ENCODE measurements around the gene MAN1A1.

- no peak for TF ChIP-seq YY1 (IDR thresholded peaks at IDR 0.05; ENCODE audit: low read depth)
- TF ChIP-seq RAD21 (IDR thresholded peaks at IDR 0.05; ENCODE audit: low read depth): no peak
- no peak for TF ChIP-seq EP300 (IDR thresholded peaks at IDR 0.05; ENCODE audit: borderline replicate concordance)
- TF ChIP-seq MAX (IDR thresholded peaks at IDR 0.05): no peak
- TF ChIP-seq EGR1 (IDR thresholded peaks at IDR 0.05): no peak
- no peak for TF ChIP-seq TCF12 (IDR thresholded peaks at IDR 0.05; ENCODE audit: low read depth)
- TF ChIP-seq, protein P1, sequence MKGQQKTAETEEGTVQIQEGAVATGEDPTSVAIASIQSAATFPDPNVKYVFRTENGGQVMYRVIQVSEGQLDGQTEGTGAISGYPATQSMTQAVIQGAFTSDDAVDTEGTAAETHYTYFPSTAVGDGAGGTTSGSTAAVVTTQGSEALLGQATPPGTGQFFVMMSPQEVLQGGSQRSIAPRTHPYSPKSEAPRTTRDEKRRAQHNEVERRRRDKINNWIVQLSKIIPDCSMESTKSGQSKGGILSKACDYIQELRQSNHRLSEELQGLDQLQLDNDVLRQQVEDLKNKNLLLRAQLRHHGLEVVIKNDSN (IDR thresholded peaks at IDR 0.05): no peak
Measured at GRCh38 chr6:119348748-119349360, 707 bp downstream of the MAN1A1 start.

Measured in Ishikawa (cell line).